Measurements from ENCODE around the gene DDB1. TPM values are rescaled to one million over a fixed set of nuclear protein-coding genes. Genes with fewer than 3 reads are reported as not detected.
A peak's percentile ranks its signal among the peaks of the same experiment; 100 is the strongest.

Gene DDB1
- total RNA-seq, 1 experiment from 2014 or later, result 297 TPM

GRCh38 chr11:61280883-61281580, 51.9 kb downstream of the DDB1 start:
- no peaks in the 10 kb centered on the region; the same call in 1 of the 2 replicates for H3K4me1 ChIP-seq (ENCODE audit: insufficient read depth, low read length)
- H2BK12ac ChIP-seq (ENCODE audit: insufficient read length, low read depth, low read length), result no peak overlapping the region
- H3K79me2 ChIP-seq (ENCODE audit: insufficient read depth, low read length), result no peaks in the 10 kb centered on the region
- no peak overlapping the region for H3K23ac ChIP-seq (ENCODE audit: insufficient read length, low read depth, low read length)
- no peak overlapping the region for H3K27ac ChIP-seq (ENCODE audit: insufficient read length, low read depth, low read length)
- no peak overlapping the region for H2AFZ ChIP-seq (ENCODE audit: low read length)
- peaks cover 2 to 78% (median 19%) of the 10 kb centered on the region in 3 experiments; a peak in 5 of 7 replicates for H3K36me3 Mint-ChIP-seq (ENCODE audit: insufficient read depth in 1 of 3, low read depth in 3 of 3)
- H4K20me1 ChIP-seq (ENCODE audit: control insufficient read depth, insufficient read depth, insufficient read length), result no peaks in the 10 kb centered on the region
- no peak for TF ChIP-seq CTCF (conservative IDR thresholded peaks at IDR 0.05)
- no peak overlapping the region; a peak in 1 of 7 replicates for H3K27ac Mint-ChIP-seq
- no peaks in the 10 kb centered on the region; a peak in 1 of 5 replicates for H3K9me3 Mint-ChIP-seq
- H4K5ac ChIP-seq (ENCODE audit: insufficient read length, low read depth, low read length), result no peak overlapping the region
- H2BK20ac ChIP-seq (ENCODE audit: low read depth, low read length, poor library complexity, severe bottlenecking), result no peak overlapping the region
- H3K27me3 ChIP-seq (ENCODE audit: insufficient read depth, low read length), result 0 out of 2 replicates have a peak, but pooled peaks cover 2% of the 10 kb centered on the region
- H2BK5ac ChIP-seq (ENCODE audit: insufficient read length, low read length), result no peak overlapping the region
- H3K4me3 Mint-ChIP-seq, result peak overlapping the region in 1 of 2 experiments; percentile 16; a peak in 2 of 5 replicates
- no peak overlapping the region for H3K9ac ChIP-seq (ENCODE audit: extremely low read depth, insufficient read length, low read length)
- no peak overlapping the region for H4K91ac ChIP-seq (ENCODE audit: insufficient read length, low read depth, low read length)
- H3K23me2 ChIP-seq (ENCODE audit: insufficient read length, low read depth, low read length, poor library complexity, severe bottlenecking), result no peaks in the 10 kb centered on the region
- no peak overlapping the region for H2AK5ac ChIP-seq (ENCODE audit: insufficient read length, low read length)
- no peak overlapping the region for H3T11ph ChIP-seq (ENCODE audit: low read length)
- WGBS (ENCODE audit: extremely low coverage, insufficient read length, low lambda C conversion rate), result no CpG with 5 or more reads among the region's 20 CpGs
- peaks cover 22% of the 10 kb centered on the region for H3K27me3 Mint-ChIP-seq (ENCODE audit: low read depth)
- no peak for DNase-seq
- no peak overlapping the region for H3K18ac ChIP-seq (ENCODE audit: insufficient read length, low read depth, low read length)
- H2BK120ac ChIP-seq (ENCODE audit: low read depth, low read length, poor library complexity, severe bottlenecking), result no peak overlapping the region
- H3K4me1 Mint-ChIP-seq, result peaks cover 27 to 42% of the 10 kb centered on the region in 2 experiments
- H3K56ac ChIP-seq (ENCODE audit: insufficient read length, low read depth, low read length), result no peak overlapping the region
- H2BK15ac ChIP-seq (ENCODE audit: low read depth, low read length), result no peak overlapping the region
- H3K9me3 ChIP-seq (ENCODE audit: control insufficient read depth, low read depth, low read length), result no peaks in the 10 kb centered on the region
- H3K4ac ChIP-seq (ENCODE audit: low read depth, low read length), result no peak overlapping the region
- no peak overlapping the region for H3K4me2 ChIP-seq (ENCODE audit: insufficient read depth, insufficient read length, low read length)
- H3K79me1 ChIP-seq (ENCODE audit: insufficient read depth, low read depth, low read length, poor library complexity, severe bottlenecking), result no peaks in the 10 kb centered on the region
- H3K14ac ChIP-seq (ENCODE audit: insufficient read depth, low read length), result no peak overlapping the region
- no peak overlapping the region for H4K8ac ChIP-seq (replicated peaks; ENCODE audit: insufficient read length, low read depth, low read length)
